Stimulated activated CD4-positive, alpha-beta T cell treated with anti-CD3 and anti-CD28 coated beads, Interleukin-12 subunit alpha, Interleukin-12 subunit beta, amount 100 ng/mL, for 4 hours (primary cell): Measurements from ENCODE around the gene ELANE.
"Not testable (repeated sequence)": the region's sequence is repeated elsewhere in the genome, so short reads cannot be mapped to it uniquely, and the experiment has no call there.

Experiments
- DNase-seq: peaks from one replicate; pipeline ENCODE4 v3.0.0-alpha.2; 2020

Gene ELANE

GRCh38 chr19:863315-863620 lies 11.2 kb downstream of the ELANE start:
- DNase-seq: no peak

GRCh38 chr19:866769-867300 lies 14.7 kb downstream of the ELANE start:
- DNase-seq: no peak

GRCh38 chr19:867301-867793 lies 15.2 kb downstream of the ELANE start:
- no peak for DNase-seq

- DNase-seq: no peak
Observed at GRCh38 chr19:867855-868457, 15.9 kb downstream of the ELANE start.

- DNase-seq: no peak
Observed at GRCh38 chr19:868458-869244, 16.5 kb downstream of the ELANE start.

GRCh38 chr19:869245-870177 lies 17.4 kb downstream of the ELANE start:
- DNase-seq: no peak

GRCh38 chr19:870314-870713 lies 18.2 kb downstream of the ELANE start:
- DNase-seq: no peak

- DNase-seq: no peak
Observed at GRCh38 chr19:870963-871401, 18.9 kb downstream of the ELANE start.

- DNase-seq: no peak
Observed at GRCh38 chr19:871446-872265, 19.6 kb downstream of the ELANE start.

- peak; percentile 65 for DNase-seq
Observed at GRCh38 chr19:872266-872951, 20.3 kb downstream of the ELANE start.

GRCh38 chr19:873084-873483 lies 21.0 kb downstream of the ELANE start:
- peak; percentile 44 for DNase-seq

- no peak for DNase-seq
Observed at GRCh38 chr19:873561-874041, 21.5 kb downstream of the ELANE start.

- no peak for DNase-seq
Observed at GRCh38 chr19:875265-875879, 23.3 kb downstream of the ELANE start.

- no peak for DNase-seq
Observed at GRCh38 chr19:876089-876488, 24.0 kb downstream of the ELANE start.

GRCh38 chr19:876780-877314 lies 24.7 kb downstream of the ELANE start:
- DNase-seq: no peak

GRCh38 chr19:877992-878660 lies 26.0 kb downstream of the ELANE start:
- DNase-seq: not testable (repeated sequence)

- not testable (repeated sequence) for DNase-seq
Observed at GRCh38 chr19:878751-879561, 26.9 kb downstream of the ELANE start.

GRCh38 chr19:879711-880438 lies 27.8 kb downstream of the ELANE start:
- no peak for DNase-seq
